KMS-11 (cell line): ENCODE results near the gene PRDM16.

Source experiments
- H2AFZ ChIP-seq: fragments of 200-600 bp; sonication (generic); 2 replicates; pipeline ENCODE4 v1.6.1; 2016; ENCODE audit warnings: antibody characterized with exemption, mixed run types, low read depth
- H3K27ac ChIP-seq: fragments of 200-600 bp; sonication (generic); 2 replicates; pipeline ENCODE4 v1.6.1; 2016; ENCODE audit warnings: mild to moderate bottlenecking, mixed run types
- H3K27me3 ChIP-seq: fragments of 200-600 bp; sonication (generic); 2 replicates; pipeline ENCODE4 v1.6.1; 2017; ENCODE audit warnings: mild to moderate bottlenecking, low read depth, mixed run types, moderate library complexity; ENCODE audit not compliant: insufficient read depth
- H3K36me3 ChIP-seq: fragments of 200-600 bp; sonication (generic); 2 replicates; pipeline ENCODE4 v1.6.1; 2017; ENCODE audit warnings: mild to moderate bottlenecking, mixed run types; ENCODE audit not compliant: insufficient read depth
- H3K4me1 ChIP-seq: fragments of 200-600 bp; sonication (generic); 2 replicates; pipeline ENCODE4 v1.6.1; 2016; ENCODE audit warnings: mild to moderate bottlenecking, low read depth, mixed run types; ENCODE audit not compliant: poor library complexity, severe bottlenecking
- H3K4me2 ChIP-seq: fragments of 200-600 bp; sonication (generic); 2 replicates; pipeline ENCODE4 v1.7.0; 2016; ENCODE audit warnings: mild to moderate bottlenecking, mixed run types
- H3K4me3 ChIP-seq: fragments of 200-600 bp; sonication (generic); IDR thresholded peaks from 2 replicates; pipeline ENCODE4 v1.6.1; 2017; ENCODE audit warnings: low read depth, low read length, mixed read lengths; ENCODE audit not compliant: insufficient read depth
- H3K79me2 ChIP-seq: fragments of 200-600 bp; sonication (generic); 2 replicates; pipeline ENCODE4 v1.6.1; 2016; ENCODE audit warnings: low read depth, mixed run types; ENCODE audit not compliant: insufficient read depth
- H3K9ac ChIP-seq: fragments of 200-600 bp; sonication (generic); 2 replicates; pipeline ENCODE4 v1.6.1; 2016; ENCODE audit warnings: mild to moderate bottlenecking, mixed run types
- H4K20me1 ChIP-seq: fragments of 200-600 bp; sonication (generic); 2 replicates; pipeline ENCODE4 v1.6.1; 2016; ENCODE audit warnings: mild to moderate bottlenecking, mixed run types; ENCODE audit not compliant: insufficient read depth
- CTCF ChIP-seq: fragments of 200-600 bp; sonication (generic); conservative IDR thresholded peaks from 2 replicates; pipeline ENCODE4 v1.6.1; 2017; ENCODE audit warnings: low read depth, mild to moderate bottlenecking, antibody characterized with exemption, low read length, moderate library complexity, mixed read lengths

PRDM16 gene

GRCh38 chr1:3114131-3114744 is 45.2 kb downstream of the PRDM16 start:
- H3K9ac ChIP-seq: no peak overlapping the region
- no peak overlapping the region for H3K4me2 ChIP-seq
- no peak overlapping the region for H3K27ac ChIP-seq
- TF ChIP-seq CTCF: no peak
- H2AFZ ChIP-seq: no peak overlapping the region
- H3K4me3 ChIP-seq: no peak overlapping the region
- H4K20me1 ChIP-seq: no peaks in the 10 kb centered on the region
- H3K27me3 ChIP-seq: peaks cover 7% of the 10 kb centered on the region; the same call in 1 of the 2 replicates
- H3K4me1 ChIP-seq: no peaks in the 10 kb centered on the region
- no peaks in the 10 kb centered on the region for H3K79me2 ChIP-seq
- no peaks in the 10 kb centered on the region for H3K36me3 ChIP-seq

- Histone ChIP-seq H2AFZ (no peak overlapping the region), H3K4me1 (no peaks in the 10 kb centered on the region), H3K27ac (no peak overlapping the region), H3K4me2 (no peak overlapping the region), H3K27me3 (peaks cover 13% of the 10 kb centered on the region; the same call in 1 of the 2 replicates), H3K79me2 (no peaks in the 10 kb centered on the region), H4K20me1 (no peaks in the 10 kb centered on the region), H3K9ac (no peak overlapping the region), H3K4me3 (no peak overlapping the region), H3K36me3 (no peaks in the 10 kb centered on the region)
- no peak for TF ChIP-seq CTCF
Observed at GRCh38 chr1:3114846-3115245, 45.8 kb downstream of the PRDM16 start.

GRCh38 chr1:3115275-3116149 is 46.5 kb downstream of the PRDM16 start:
- Histone ChIP-seq H3K4me1 (no peaks in the 10 kb centered on the region), H3K27me3 (peaks cover 20% of the 10 kb centered on the region; the same call in 1 of the 2 replicates), H3K4me3 (no peak overlapping the region), H3K27ac (no peak overlapping the region), H3K36me3 (no peaks in the 10 kb centered on the region), H3K9ac (no peak overlapping the region), H4K20me1 (no peaks in the 10 kb centered on the region), H3K79me2 (no peaks in the 10 kb centered on the region), H3K4me2 (no peak overlapping the region), H2AFZ (no peak overlapping the region)
- TF ChIP-seq CTCF: no peak

GRCh38 chr1:3116150-3116510 is 47.1 kb downstream of the PRDM16 start:
- Histone ChIP-seq H3K36me3 (no peaks in the 10 kb centered on the region), H4K20me1 (no peaks in the 10 kb centered on the region), H3K27me3 (peaks cover 26% of the 10 kb centered on the region; the same call in 1 of the 2 replicates)

More at GRCh38 chr1:3116150-3116510, 47.1 kb downstream of the PRDM16 start:
- Histone ChIP-seq H3K4me2 (no peak overlapping the region), H3K4me3 (no peak overlapping the region), H3K79me2 (no peaks in the 10 kb centered on the region), H3K4me1 (no peaks in the 10 kb centered on the region), H3K9ac (no peak overlapping the region), H2AFZ (no peak overlapping the region), H3K27ac (no peak overlapping the region)
- no peak for TF ChIP-seq CTCF
